ENCODE data around the gene SVOPL. TPM values are rescaled to one million over a fixed set of nuclear protein-coding genes. Genes with fewer than 3 reads are reported as not detected.

Gene SVOPL
- total RNA-seq, 1 experiment from 2014 or later, result not detected

- DNase-seq (ENCODE audit: low read depth), result no peak
Observed at GRCh38 chr7:138662076-138662990, 38.8 kb downstream of the SVOPL start.

- no peak for DNase-seq (ENCODE audit: low read depth)
Observed at GRCh38 chr7:138661069-138661635, 40.0 kb downstream of the SVOPL start.

GRCh38 chr7:138658889-138659288 is 42.3 kb downstream of the SVOPL start:
- no peak for DNase-seq (ENCODE audit: low read depth)

GRCh38 chr7:138657854-138658386 is 43.2 kb downstream of the SVOPL start:
- no peak for DNase-seq (ENCODE audit: low read depth)

- no peak for DNase-seq (ENCODE audit: low read depth)
Observed at GRCh38 chr7:138656952-138657351, 44.2 kb downstream of the SVOPL start.

GRCh38 chr7:138654616-138655015 is 46.5 kb downstream of the SVOPL start:
- DNase-seq (ENCODE audit: low read depth), result no peak

GRCh38 chr7:138649506-138649905 is 51.7 kb downstream of the SVOPL start:
- no peak for DNase-seq (ENCODE audit: low read depth)

GRCh38 chr7:138645284-138645683 is 55.9 kb downstream of the SVOPL start:
- no peak for DNase-seq (ENCODE audit: low read depth)

GRCh38 chr7:138632826-138633602 is 68.1 kb downstream of the SVOPL start:
- DNase-seq (ENCODE audit: low read depth), result no peak

GRCh38 chr7:138632384-138632783 is 68.8 kb downstream of the SVOPL start:
- no peak for DNase-seq (ENCODE audit: low read depth)

- no peak for DNase-seq (ENCODE audit: low read depth)
Observed at GRCh38 chr7:138630059-138630610, 71.0 kb downstream of the SVOPL start.

GRCh38 chr7:138627361-138627760 is 73.8 kb downstream of the SVOPL start:
- no peak for DNase-seq (ENCODE audit: low read depth)

GRCh38 chr7:138626846-138627245 is 74.3 kb downstream of the SVOPL start:
- no peak for DNase-seq (ENCODE audit: low read depth)

- no peak for DNase-seq (ENCODE audit: low read depth)
Observed at GRCh38 chr7:138625849-138626230, 75.3 kb downstream of the SVOPL start.

- DNase-seq (ENCODE audit: low read depth), result no peak
Observed at GRCh38 chr7:138625084-138625848, 75.9 kb downstream of the SVOPL start.

- DNase-seq (ENCODE audit: low read depth), result no peak
Observed at GRCh38 chr7:138622841-138623240, 78.3 kb downstream of the SVOPL start.

GRCh38 chr7:138618933-138619332 is 82.2 kb downstream of the SVOPL start:
- no peak for DNase-seq (ENCODE audit: low read depth)

GRCh38 chr7:138618506-138618905 is 82.7 kb downstream of the SVOPL start:
- DNase-seq (ENCODE audit: low read depth), result no peak

GRCh38 chr7:138616085-138616484 is 85.1 kb downstream of the SVOPL start:
- DNase-seq (ENCODE audit: low read depth), result no peak

GRCh38 chr7:138613630-138614029 is 87.5 kb downstream of the SVOPL start:
- no peak for DNase-seq (ENCODE audit: low read depth)

- DNase-seq (ENCODE audit: low read depth), result no peak
Observed at GRCh38 chr7:138610671-138611170, 90.4 kb downstream of the SVOPL start.
